ENCODE measurements around the gene LRP8.

DNA sequence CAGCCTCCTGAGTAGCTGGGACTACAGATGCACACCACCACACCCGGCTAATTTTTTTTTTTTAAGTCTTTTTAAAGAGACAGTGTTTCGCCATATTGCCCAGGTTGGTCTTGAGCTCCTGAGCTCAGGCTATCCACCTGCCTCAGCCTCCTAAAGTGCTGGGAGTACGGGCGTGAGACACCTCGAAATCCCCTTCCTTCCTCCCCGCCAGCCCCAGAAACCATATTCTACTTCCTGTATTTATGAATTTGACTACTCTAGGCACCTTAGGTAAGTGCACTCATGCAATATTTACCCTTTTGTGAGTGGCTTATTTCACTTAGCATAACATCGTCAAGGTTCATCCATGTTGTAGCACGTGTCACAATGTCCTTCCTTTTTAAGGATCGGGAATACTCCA, 6.9 kb upstream of the LRP8 start:
- no peak for TF ChIP-seq POLR2A (IDR thresholded peaks at IDR 0.05; ENCODE audit: low read depth, low read length)
- TF ChIP-seq POLR2AphosphoS5 (IDR thresholded peaks at IDR 0.05; ENCODE audit: low read depth, low read length) = no peak
- no peak for TF ChIP-seq POU2F2 (IDR thresholded peaks at IDR 0.05; ENCODE audit: low read depth, low read length)

Measured in GM12891 (cell line).